Dermis blood vessel endothelial cell (primary cell): ENCODE results near the gene DOLK. TPM values are rescaled to one million over a fixed set of nuclear protein-coding genes. Genes with fewer than 3 reads are reported as not detected.

Source experiments
- DNase-seq: peaks from one replicate; pipeline ENCODE4 v3.0.0; 2010
- total RNA-seq: library from RNA; depleted of rRNA; stranded (reverse); fragments of >200 nt; gene quantifications from 2 replicates; pipeline ENCODE4 v1.2.3, GENCODE V29; 2014

Gene DOLK
- total RNA-seq, 1 donor from 2014 or later = 45.6 TPM

DNA sequence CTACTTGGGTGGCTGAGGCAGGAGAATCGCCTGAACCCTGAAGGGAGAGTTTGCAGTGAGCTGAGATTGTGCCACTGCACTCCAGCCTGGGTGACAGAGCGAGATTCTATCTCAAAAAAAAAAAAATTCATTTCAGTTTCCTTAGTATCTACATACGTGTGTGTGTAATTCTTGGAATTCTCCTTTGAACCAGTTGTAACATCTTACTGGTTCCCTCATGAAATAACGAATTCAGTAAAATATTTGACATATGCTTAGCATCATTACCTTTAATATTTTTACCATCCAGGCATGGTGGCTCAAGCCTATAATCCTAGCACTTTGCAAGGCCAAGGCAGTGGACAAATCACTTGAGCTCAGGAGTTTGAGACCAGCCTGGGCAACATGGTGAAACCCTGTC, 17.8 kb downstream of the DOLK start:
- no peak for DNase-seq

GRCh38 chr9:128928624-128929023, 18.8 kb downstream of the DOLK start:
- no peak for DNase-seq

GRCh38 chr9:128927731-128928411, 19.5 kb downstream of the DOLK start:
- DNase-seq = peak; percentile 78

DNA sequence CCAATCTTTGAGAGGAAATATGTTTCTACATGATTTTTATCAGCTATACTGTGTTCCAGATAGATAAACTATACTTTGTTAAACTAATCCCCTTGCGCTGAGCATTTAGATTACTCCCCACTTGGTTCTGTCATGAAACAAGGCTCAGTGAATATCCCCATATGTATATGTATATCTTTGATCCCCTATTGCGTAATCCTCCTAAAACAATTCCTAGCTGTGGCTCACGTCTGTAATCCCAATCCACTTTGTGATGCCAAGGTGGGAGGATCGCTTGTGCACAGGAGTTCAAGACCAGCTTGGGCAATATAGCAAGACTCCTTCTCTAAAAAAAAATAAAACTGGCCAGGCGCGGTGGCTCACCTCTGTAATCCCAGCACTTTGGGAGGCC, 23.9 kb downstream of the DOLK start:
- DNase-seq = no peak

DNA sequence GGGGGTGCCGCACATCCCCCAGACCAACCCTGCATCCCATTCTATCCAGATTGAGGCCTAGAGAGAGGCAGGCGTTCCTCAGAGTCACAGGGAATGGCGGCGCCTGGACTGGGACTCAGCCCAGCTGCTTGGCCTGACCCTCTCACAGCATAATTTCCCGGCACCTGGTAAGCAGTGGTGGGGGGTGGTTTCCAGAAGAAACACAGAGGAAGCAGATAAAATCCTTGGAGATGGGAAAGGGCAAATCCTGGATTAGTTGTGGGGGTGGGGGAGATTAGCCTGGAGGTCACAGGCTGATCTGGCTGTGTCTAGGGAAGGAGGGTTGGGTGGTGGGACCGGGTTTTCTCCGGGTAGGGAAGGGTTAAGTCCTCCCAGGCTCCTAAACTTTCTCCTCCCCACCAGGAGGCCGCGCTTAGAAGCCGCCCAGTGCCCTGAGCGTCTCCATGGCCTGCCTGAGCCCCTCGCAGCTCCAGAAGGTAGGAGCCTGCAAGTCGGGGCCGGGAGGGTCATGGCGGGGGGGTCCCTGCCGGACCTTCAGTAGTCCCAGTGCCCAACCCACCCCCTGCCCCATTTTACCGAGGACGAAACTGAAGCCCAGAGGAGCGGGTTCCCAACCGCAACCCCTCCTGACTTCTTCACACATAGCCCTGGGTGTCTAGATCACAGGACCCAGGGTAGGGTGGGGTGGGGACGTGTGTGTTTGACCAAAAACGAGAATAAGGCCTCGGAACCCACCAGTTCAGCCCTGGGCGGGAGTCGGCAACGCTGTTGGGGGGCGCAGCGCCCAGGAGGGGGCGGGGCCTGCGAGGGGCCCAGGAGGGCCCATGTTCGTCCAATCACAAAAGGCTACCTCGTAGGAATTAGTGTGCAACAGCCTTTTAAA, 25.3 kb downstream of the DOLK start:
- no peak for DNase-seq

GRCh38 chr9:128920381-128921058, 26.9 kb downstream of the DOLK start, which contains the start of gene PHYHD1:
PHYHD1 (plus strand) TSS chr9:128920982; CDS start chr9:128922324, 1,342 bp downstream.
- no peak for DNase-seq

DNA sequence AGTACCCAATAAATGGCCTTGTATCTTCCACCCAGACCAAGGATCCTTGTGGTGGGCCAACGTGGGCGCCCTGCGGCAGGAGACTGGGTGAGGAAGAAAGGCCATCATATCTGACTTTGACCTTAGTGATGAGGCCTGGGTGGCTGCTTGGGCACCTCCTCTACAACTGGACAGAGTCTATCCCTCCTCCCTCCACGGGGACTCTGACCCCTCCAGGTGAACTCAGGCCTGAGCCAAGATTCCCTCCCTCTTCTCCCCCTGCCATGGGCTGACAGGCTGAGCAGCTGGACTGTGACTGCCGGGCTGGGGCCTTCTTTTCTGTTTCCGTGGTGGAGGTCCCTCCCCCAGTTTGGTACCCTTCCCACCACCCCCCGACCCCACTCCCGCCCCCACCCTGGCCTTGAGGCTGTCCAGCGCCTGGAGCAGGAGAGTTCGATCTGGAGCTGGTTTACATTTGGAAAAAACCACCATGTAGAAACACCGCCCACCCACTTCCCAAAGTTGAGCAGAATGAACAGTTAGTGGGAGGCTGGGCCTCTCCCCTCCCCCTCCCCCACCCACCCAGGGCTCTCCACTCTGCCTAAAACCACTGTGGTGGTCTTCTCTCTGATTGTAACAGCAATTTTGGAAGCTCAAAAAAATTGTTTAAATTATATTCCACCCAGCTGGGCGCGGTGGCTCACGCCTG, 27.9 kb downstream of the DOLK start:
- DNase-seq = no peak

GRCh38 chr9:128918921-128919320, 28.5 kb downstream of the DOLK start:
- DNase-seq = no peak

- peak; percentile 78 for DNase-seq
Measured at GRCh38 chr9:128917151-128917849, 30.1 kb downstream of the DOLK start.

- no peak for DNase-seq
Measured at GRCh38 chr9:128916745-128917144, 30.7 kb downstream of the DOLK start.

DNA sequence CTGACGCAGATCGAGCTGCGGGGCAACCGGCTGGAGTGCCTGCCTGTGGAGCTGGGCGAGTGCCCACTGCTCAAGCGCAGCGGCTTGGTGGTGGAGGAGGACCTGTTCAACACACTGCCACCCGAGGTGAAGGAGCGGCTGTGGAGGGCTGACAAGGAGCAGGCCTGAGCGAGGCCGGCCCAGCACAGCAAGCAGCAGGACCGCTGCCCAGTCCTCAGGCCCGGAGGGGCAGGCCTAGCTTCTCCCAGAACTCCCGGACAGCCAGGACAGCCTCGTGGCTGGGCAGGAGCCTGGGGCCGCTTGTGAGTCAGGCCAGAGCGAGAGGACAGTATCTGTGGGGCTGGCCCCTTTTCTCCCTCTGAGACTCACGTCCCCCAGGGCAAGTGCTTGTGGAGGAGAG, 31.2 kb downstream of the DOLK start:
- DNase-seq = no peak

DNA sequence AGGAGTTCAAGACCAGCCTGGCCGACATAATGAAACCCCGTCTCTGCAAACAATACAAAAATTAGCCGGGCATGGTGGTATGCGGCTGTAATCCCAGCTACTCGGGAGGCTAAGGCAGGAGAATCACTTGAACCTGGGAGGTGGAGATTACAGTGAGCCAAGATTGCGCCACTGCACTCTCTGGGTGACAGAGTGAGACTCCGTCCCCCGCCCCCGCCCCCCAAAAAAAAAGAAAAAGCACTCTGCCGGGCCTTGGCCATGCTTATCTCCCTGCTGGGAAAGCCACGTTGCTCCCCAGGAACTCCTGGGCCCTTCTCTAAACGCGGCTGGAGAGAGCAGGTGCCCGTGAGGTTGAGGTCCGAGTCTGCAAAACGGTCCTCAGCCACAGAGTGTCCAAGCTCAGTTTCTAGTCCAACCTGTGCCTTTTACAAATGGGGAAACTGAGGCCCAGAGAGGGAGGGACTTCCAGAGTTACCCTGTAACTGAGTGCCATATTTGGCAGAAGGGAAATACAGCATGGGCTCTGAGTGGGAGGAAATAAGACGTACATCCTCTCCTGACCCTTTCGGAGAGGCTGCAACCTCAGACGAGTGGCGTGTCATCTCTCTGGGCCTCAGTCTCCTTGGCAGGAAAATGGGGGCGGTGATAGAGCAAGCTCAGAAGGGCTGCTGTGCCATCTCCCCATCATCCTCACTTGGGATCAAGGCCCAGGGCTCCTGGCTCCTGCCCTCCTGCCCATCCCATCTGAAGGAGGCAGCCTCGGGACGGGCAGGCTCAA, 33.2 kb downstream of the DOLK start:
- no peak for DNase-seq

DNA sequence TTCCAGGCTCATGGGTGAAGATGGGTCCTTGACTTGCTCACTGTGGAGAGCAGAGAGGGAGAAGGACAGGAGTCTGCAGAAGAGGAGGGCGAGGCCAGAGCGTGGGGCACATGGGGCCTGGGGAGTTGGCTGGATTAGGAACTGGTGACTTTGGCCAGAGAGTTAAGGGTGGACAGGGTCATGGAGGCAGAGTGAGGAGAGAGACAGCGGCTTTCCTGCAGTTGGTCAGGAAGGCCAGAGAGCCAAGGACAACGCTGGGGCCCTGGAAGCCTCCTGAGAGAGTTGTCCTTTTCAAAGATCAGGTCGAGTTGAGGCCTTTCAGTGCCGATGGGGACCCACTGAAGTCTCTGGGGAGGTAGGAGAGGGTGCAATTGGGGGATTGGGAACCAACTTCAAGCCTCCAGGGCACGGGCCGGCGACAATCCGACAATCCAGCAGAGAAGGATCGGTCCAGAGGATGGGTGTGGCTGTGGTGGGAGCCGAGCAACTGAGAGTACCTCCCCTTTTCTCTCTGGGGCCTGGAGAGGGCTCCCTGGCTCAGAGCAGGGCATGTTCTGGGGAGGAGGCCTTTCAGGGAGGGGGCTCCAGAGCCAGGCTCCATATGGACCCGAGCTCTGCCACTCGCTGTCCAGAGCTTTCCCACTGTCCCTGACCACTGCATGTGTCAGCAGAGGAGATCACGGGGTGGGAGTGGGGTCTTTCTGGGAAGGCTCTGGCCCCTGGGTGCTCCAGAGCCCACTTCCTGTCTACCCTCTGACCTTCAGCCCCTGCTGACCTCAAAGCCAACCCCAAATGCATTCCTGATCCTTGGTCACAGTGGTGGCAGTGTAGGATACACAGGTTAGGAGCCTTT, 34.1 kb downstream of the DOLK start:
- DNase-seq = no peak

- DNase-seq = peak; percentile 90
Measured at GRCh38 chr9:128912270-128912853, 35.0 kb downstream of the DOLK start.

DNA sequence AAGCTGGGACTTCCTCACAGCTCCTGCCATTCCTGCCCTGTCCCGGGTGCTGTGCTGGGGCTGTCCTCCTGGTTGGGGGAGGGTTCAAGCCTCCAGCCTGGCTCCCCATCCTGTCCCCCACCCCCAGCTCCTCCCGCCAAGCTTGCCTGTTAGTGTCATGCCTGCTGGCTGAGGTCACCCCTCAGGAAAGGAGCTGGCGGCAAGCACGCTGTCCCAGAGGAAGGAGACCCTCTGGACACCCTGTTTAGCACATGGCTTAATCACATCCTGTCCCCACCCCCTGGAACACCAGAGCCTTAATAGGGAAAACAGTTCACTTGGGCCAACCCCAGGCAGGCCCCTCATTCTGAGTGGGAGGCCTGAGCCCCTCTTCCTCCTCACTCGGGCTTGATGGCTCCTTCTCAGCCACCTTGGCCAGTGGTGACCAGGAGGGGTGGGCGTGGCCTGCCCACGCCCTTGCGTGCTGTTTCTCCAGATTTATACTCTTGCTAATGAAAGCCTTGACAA, 35.8 kb downstream of the DOLK start:
- DNase-seq = peak; percentile 87

DNA sequence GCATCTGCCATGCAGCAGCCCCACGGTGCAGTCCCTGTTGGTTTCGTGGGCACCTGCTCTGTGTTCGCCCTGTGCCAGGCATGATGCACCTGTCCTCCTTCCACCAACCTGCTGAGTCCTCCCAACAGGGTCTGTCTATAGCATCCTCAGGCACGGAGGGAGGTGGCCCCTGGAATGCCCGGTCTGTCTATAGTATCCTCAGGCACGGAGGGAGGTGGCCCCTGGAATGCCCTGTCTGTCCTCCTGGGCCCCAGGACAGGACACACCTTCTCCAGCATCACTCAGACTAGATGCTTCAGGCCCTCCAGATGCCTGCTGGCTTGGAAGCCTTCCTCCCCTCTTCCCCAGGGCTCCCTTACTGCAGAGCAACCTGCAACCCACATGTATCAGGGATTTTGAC, 36.5 kb downstream of the DOLK start:
- no peak for DNase-seq

DNA sequence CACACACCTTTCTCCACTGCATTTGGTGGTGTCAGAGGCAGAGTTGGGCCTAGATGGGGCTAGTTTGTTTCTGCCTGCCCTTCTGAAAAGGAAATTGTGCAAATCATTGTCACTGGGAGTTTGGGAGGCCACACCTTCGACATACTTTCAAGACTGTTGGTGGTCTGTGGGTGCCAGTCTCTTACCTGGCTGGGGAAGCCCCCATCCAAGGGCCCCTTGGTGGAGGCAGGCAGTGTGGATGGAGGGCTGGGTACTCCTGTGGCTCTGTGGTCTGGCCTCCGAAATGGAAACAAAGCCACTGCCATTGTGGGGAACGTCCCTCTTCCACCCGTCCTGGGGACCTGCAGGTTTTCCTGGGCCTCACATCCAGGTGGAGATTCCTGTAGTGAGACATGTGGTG, 37.5 kb downstream of the DOLK start:
- DNase-seq = no peak

GRCh38 chr9:128908372-128908771, 39.0 kb downstream of the DOLK start:
- DNase-seq = no peak

DNA sequence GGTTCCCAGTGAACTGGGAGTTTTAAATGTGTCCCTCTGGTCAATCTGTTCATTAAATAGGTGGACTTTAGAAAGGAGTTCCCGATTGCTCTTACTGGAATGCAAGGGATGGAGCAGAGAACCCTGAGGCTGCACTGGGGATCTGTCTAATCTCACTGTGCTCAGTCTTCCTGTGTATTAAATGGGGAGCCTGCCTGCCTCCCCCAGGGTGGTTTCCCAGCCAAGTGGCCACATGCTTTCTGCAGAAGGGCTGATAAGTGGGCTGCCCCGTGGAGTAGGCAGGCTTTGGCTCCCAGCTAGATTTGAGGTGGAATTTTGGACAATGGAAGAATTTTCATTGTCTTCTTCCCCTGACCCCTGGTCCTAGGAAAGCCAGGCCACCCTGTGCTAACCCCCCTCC, 40.7 kb downstream of the DOLK start:
- DNase-seq = no peak

DNA sequence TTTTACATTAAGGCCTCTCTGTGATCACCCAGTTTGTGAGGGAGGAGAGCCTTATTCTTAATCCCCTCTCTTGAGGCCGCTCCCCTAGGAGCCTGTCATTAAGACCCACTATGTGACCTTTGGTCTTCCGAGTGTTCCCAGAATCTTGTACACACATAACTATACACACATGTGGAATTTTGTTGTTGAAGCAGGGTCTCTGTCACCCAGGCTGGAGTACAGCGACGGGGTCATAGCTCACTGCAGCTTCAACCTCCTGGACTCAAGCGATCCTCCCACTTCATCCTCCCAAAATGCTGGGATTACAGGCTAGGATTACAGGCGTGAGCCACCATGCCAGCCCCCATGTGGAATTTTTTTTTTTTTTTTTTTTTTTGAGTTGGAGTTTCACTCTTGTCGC, 41.4 kb downstream of the DOLK start:
- no peak for DNase-seq
